GM18861 (cell line): Measurements from ENCODE around the gene CASP10.

ENCODE experiments used
- ATAC-seq: cut with Tn5 transposase; IDR thresholded peaks from one replicate; pipeline ENCODE4 v1.9.1; 2021; ENCODE audit not compliant: unreplicated experiment

CASP10 gene

GRCh38 chr2:201257381-201257955 lies 74.5 kb downstream of the CASP10 start:
- ATAC-seq = peak; percentile 35

- ATAC-seq = peak; percentile 47
Observed at GRCh38 chr2:201257956-201258665, 75.2 kb downstream of the CASP10 start.

- no peak for ATAC-seq
Observed at GRCh38 chr2:201258666-201259615, 76.0 kb downstream of the CASP10 start.

- ATAC-seq = peak; percentile 29
Observed at GRCh38 chr2:201260302-201260800, 77.4 kb downstream of the CASP10 start, which contains the start of gene CASP8. CASP8 (plus strand) TSS chr2:201260536; CDS start chr2:201266487, 5,951 bp downstream.

- no peak for ATAC-seq
Observed at GRCh38 chr2:201261471-201261870, 78.5 kb downstream of the CASP10 start.

GRCh38 chr2:201261906-201262305 lies 79.0 kb downstream of the CASP10 start:
- ATAC-seq = no peak

- ATAC-seq = no peak
Observed at GRCh38 chr2:201262718-201263117, 79.8 kb downstream of the CASP10 start.

GRCh38 chr2:201263779-201264178 lies 80.8 kb downstream of the CASP10 start:
- no peak for ATAC-seq

GRCh38 chr2:201264472-201265173 lies 81.7 kb downstream of the CASP10 start:
- ATAC-seq = no peak

- no peak for ATAC-seq
Observed at GRCh38 chr2:201266629-201267028, 83.7 kb downstream of the CASP10 start.

- ATAC-seq = no peak
Observed at GRCh38 chr2:201267278-201268030, 84.5 kb downstream of the CASP10 start.

GRCh38 chr2:201269764-201270163 lies 86.8 kb downstream of the CASP10 start:
- ATAC-seq = no peak

- ATAC-seq = no peak
Observed at GRCh38 chr2:201270293-201271001, 87.5 kb downstream of the CASP10 start.

GRCh38 chr2:201271917-201272316 lies 89.0 kb downstream of the CASP10 start:
- ATAC-seq = no peak

GRCh38 chr2:201273330-201273983 lies 90.5 kb downstream of the CASP10 start:
- ATAC-seq = no peak

- ATAC-seq = no peak
Observed at GRCh38 chr2:201275069-201275468, 92.1 kb downstream of the CASP10 start.

GRCh38 chr2:201275990-201276389 lies 93.0 kb downstream of the CASP10 start:
- no peak for ATAC-seq

- ATAC-seq = no peak
Observed at GRCh38 chr2:201276511-201276910, 93.6 kb downstream of the CASP10 start.
